DMS 273 (cell line): ENCODE measurements around the gene RIN2.
"Not testable (repeated sequence)": the region's sequence is repeated elsewhere in the genome, so short reads cannot be mapped to it uniquely, and the experiment has no call there.

Experiments used
- DNase-seq: peaks from one replicate; lab custom pipeline; 2025; ENCODE audit not compliant: unreplicated experiment; lab: John Stamatoyannopoulos, UW

RIN2 gene

GRCh38 chr20:19785173-19785982 lies 27.3 kb downstream of the RIN2 start:
- DNase-seq, result no peak

- DNase-seq, result no peak
Measured at GRCh38 chr20:19785983-19786285, 27.9 kb downstream of the RIN2 start.

- DNase-seq, result peak; percentile 89
Measured at GRCh38 chr20:19786311-19786710, 28.3 kb downstream of the RIN2 start.

GRCh38 chr20:19787366-19787765 lies 29.3 kb downstream of the RIN2 start:
- no peak for DNase-seq

- DNase-seq, result no peak
Measured at GRCh38 chr20:19789009-19789408, 31.0 kb downstream of the RIN2 start.

GRCh38 chr20:19789446-19789845 lies 31.4 kb downstream of the RIN2 start:
- no peak for DNase-seq

- no peak for DNase-seq
Measured at GRCh38 chr20:19791887-19792286, 33.8 kb downstream of the RIN2 start.

- no peak for DNase-seq
Measured at GRCh38 chr20:19793716-19794115, 35.7 kb downstream of the RIN2 start.

- no peak for DNase-seq
Measured at GRCh38 chr20:19794941-19795340, 36.9 kb downstream of the RIN2 start.

- DNase-seq, result no peak
Measured at GRCh38 chr20:19799325-19799724, 41.3 kb downstream of the RIN2 start.

GRCh38 chr20:19802099-19802491 lies 44.0 kb downstream of the RIN2 start:
- DNase-seq, result no peak

GRCh38 chr20:19802492-19803158 lies 44.6 kb downstream of the RIN2 start:
- DNase-seq, result peak; percentile 71

GRCh38 chr20:19806276-19806675 lies 48.2 kb downstream of the RIN2 start:
- not testable (repeated sequence) for DNase-seq

GRCh38 chr20:19806806-19807190 lies 48.7 kb downstream of the RIN2 start:
- no peak for DNase-seq

GRCh38 chr20:19807191-19807945 lies 49.3 kb downstream of the RIN2 start:
- DNase-seq, result peak; percentile 71
